HG03558 (cell line): ENCODE data around the gene LPGAT1.
A peak's percentile ranks its signal among the peaks of the same experiment; 100 is the strongest.
"Not testable (repeated sequence)": the region's sequence is repeated elsewhere in the genome, so short reads cannot be mapped to it uniquely, and the experiment has no call there.

Source experiments
- ATAC-seq: cut with Tn5 transposase; IDR thresholded peaks from one replicate; pipeline ENCODE4 v1.9.1; 2021; ENCODE audit warnings: moderate number of reproducible peaks; ENCODE audit not compliant: unreplicated experiment; ENCODE audit errors: extremely low read depth

Gene LPGAT1, protein sequence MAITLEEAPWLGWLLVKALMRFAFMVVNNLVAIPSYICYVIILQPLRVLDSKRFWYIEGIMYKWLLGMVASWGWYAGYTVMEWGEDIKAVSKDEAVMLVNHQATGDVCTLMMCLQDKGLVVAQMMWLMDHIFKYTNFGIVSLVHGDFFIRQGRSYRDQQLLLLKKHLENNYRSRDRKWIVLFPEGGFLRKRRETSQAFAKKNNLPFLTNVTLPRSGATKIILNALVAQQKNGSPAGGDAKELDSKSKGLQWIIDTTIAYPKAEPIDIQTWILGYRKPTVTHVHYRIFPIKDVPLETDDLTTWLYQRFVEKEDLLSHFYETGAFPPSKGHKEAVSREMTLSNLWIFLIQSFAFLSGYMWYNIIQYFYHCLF

DNA sequence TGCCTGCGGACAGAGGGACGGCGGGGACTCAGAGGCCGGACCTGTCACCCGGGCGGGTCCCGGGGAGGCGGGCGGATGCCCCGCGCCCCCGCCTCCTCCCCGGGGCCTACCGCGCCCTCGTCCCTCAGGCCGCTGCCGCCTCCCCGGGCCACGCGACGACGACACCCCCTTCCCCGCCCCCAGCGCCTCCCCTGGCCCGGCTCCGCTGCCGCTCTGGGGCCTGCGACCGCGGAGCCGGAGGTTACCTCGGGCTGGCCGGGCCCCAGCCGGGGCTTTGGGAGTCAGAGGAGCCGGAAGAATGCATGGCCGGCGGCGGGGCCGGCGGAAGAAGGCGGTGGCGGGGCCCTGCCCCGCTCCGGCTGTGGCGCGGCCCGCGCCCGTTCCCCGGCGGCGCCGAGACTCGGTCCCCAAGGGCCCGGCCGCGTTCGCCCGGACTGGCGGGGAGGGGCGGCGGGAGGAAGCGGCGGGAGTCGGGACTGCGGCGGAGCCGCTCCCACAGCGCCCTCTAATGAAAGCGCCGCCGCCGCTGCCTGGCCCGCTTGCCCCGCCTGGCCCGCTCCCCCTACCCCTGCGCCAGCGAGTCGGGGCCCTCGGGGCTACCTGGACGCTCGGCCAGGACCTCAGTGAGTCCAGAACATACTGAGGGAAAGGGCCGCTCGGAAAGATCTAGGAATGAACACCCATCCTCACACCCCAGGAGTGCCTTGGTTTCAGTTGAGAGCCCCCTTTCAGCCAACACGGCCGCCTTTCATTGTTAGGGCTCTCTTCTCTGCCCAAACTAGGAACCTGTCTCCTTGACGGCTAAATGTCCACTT lies at the start of gene LPGAT1:
Gene LPGAT1 (minus strand): TSS at position 436 of the 815 bp plus-strand sequence. CDS start 1,467 bp downstream, outside the sequence.
- ATAC-seq = peak; percentile 43

DNA sequence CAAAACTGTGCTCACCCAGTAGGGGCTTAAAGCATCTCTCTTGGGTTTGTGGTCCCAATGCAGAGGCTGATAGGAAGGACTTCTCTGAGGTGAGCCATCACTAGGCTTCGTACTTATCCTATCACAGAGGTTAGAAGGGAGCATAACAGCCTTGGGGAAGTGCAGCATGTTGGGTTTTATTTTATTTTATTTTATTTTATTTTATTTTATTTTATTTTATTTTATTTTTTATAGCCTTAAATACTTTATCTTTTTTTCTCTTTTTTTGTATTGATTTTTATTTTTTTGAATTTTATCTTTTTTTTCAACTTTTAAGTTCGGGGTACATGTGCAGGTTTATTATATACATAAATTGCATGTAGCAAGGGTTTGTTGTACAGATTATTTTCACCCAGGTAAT lies 48.9 kb upstream of the LPGAT1 start:
- ATAC-seq = no peak

DNA sequence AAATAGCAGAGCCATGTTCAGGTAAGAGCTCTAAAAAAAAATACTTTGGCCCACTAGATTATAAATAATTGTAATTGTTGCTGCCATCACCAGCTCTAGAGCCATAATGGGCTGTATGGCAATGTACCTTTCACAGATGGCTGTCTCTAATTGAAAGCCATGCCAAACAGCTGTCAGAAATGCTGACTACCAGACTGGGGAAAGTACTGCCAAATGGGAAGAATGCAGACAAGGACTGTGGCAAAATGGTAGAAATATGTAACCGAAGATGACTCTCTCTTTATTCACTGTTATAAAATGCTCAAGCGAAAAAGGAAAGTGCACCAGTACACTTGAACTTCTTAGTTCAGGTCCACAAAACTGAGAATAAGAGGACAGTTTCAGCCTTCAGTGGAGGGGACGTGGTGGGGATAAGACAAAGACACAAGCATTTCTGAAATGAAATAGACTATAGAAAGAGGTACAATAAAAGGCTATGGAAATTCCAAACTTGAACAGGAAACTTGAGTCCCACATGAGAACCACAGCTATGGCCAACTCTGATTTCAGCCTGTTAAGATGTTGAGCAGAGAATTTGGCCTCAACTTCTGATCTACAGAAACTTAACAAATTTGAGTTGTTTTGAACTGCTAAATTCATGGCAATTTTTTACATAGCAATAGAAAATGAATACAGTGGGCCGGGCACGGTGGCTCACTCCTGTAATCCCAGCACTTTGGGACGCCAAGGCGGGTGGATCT lies 46.5 kb upstream of the LPGAT1 start:
- ATAC-seq = no peak

DNA sequence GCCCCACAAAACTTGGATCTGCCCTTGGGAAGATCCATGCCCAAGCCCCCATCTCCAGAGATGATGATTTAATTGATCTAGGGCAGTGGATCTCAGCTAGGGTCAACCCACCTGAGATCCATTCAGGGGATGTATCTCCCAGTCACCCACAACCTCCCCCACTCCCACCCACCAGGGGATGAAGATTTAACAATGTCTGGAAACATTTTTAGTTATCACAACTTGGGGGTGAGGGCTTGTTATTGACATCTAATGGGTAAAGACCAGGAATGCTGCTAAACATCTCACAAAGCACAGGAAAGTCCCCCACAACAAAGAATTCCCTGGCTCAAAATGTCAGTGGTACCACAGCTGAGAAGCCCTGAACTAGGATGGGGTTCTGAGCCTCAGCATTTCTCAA lies 45.0 kb upstream of the LPGAT1 start:
- no peak for ATAC-seq

DNA sequence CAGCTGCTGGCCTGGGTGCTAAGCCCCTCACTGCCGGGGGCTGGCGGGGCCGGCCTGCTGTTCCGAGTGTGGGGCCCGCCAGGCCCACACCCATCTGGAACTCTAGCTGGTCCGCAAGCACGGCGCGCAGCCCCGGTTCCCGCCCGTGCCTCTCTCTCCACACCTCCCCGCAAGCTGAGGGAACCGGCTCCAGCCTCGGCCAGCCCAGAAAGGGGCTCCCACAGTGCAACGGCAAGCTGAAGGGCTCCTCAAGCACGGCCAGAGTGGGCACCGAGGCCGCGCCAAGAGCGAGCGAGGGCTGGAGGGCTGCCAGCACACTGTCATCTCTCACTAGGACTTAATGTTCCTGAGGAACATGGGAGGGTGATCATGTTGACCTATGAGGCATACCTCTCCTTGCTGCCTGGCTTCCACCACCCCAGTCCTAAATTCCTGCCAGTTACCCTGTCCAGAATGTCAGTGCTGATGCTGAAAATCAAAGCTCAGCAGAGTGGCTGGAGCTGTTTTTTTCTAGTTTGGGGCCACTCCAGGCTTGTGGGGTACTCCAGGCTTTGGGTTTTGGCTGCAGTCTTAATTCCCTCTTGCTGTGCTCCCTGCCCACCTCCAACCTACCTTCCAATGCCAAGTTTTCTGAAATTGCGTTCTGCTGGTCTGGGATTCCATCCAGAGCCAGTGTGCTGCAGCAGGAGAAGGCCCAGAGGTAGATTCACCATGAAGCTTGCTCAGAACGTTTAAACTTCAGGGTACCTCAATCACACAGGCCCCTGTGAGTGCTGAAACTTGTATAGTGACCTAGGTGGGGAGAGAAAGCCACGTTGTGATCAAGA lies 44.2 kb upstream of the LPGAT1 start:
- ATAC-seq = no peak

DNA sequence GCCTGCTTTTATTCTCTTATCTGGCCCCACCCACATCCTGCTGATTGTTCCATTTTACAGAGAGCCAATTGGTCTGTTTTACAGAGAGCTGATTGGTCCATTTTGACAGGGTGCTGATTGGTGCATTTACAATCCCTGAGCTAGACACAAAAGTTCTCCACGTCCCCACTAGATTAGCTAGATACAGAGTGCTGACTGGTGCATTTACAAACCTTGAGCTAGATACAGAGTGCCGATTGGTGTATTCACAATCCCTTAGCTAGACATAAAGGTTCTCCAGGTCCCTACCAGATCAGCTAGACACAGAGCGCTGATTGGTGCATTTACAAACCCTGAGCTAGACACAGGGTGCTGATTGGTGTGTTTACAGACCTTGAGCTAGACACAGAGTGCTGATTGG lies 43.2 kb upstream of the LPGAT1 start:
- not testable (repeated sequence) for ATAC-seq

DNA sequence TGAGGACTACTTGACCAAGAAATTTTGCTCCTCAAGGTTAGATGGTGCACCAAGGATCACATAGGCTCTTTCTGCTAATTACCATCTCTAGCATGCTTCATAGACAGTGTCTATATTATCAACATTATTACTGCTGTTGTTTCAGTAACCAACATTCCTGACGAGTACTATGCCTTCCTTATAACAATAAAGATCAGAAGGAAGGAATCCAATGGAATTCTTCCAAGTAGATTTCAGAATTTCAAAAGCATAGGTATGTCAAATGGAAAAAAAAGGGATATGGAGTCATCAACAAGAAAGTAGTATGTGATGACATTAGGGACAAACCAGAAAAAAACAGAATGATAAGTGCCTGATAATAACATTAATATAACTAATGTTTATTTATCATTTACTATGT lies 39.6 kb upstream of the LPGAT1 start:
- ATAC-seq = no peak

DNA sequence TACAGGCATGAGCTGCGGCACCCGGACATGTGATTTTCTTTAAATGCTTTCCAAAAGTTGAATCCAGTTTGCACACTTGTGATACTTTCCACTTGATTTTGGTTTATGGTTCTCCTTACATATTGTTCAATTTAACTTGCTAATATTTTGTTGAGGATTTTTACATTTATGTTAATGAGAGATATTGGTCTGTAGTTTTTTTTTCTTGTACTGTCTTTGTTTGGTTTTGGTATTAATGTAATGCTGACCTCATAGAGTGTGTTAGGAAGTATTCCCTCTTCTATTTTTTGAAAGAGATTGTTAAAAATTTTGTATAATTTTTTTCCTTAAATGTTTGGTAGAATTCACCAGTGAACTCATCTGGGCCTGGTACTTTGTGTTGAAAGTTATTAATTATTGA lies 34.6 kb upstream of the LPGAT1 start:
- no peak for ATAC-seq

DNA sequence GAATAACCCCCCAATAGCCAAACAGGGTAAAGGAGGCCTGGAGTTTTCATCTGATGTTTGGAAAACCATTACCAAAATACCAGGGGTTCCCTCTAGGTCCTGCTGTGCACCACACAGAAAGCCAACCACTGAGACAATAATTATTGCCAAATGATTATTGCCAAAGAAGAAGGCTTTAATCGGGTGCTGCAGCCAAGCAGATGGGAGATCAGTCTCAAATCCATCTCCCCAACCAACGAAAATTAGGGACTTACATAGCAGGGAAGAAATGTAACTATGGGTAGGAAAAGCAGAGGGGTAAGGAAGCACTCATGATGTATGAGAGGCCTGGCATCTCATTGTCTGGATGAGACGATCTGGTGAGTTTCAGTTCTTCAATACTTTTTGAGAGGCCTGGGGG lies 28.8 kb upstream of the LPGAT1 start:
- ATAC-seq = no peak

DNA sequence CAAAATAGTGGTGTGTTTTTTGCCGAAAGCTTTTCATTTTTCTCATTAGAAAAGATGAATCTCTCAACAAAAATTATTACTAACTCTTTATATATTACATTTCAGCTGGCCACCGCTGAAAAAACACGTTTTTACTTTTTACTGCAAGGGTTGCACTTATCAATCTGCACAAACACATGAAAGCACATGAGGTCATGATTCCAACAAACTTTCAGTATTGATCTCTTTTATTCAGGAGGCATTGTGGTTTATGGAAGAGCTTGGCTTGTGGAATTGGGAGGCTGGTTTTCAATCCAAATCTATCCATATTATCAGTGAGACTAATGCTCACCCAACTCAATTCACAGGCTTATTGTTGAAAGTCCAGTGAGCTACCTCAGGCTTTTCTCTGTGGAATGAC lies 20.6 kb upstream of the LPGAT1 start:
- ATAC-seq = no peak

DNA sequence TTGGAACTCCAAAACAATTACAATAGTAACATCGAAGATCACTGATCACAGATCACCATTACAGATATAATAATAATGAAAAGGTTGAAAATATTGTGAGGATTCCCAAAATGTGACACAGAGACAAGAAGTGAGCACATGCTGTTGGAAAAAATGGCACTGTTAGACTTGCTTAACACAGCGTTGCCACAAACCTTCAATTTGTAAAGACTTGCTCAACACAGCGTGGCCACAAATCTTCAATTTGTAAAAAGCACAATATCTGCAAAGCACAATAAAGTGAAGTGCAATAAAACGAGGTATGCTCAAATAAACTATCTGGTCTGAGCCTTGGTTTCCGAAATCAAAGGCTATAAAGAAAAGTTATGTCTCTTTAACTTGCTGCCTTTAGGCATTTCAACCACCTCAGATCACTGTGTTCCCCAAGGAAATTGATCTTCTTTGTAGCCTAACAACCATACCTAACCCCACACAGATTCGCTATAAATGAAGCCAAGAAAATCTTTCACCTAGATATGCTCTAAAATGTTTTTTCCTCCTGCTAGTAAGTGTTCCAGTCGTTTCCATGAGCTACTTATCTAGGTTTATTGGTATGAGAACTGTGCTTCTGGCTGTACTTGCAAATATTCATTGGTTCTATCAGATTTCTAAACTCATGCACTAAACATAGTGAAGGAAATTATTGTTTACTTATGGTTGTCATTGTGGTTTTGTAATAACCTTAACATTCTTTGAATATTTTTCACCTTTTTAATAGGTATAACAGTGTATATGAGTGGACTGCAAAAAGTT lies 13.1 kb upstream of the LPGAT1 start:
- ATAC-seq = no peak

DNA sequence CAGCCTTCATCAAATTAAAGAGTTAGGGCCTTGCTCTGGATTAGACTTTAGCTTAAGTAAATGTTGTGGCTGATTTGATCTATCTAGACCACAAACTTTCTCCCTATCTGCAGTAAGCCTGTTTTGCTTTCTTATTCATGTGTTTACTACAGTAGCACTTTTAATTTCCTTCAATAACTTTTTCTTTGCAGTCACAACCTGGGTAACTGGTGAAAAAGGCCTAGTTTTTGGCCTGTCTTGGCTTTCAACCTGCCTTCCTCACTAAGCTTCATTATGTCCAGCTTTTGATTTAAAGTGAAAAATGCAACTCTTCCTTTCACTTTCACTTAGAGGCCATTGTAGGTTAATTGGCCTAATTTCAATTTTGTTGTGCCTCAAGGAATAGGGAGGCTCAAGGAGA lies 12.5 kb upstream of the LPGAT1 start:
- no peak for ATAC-seq

DNA sequence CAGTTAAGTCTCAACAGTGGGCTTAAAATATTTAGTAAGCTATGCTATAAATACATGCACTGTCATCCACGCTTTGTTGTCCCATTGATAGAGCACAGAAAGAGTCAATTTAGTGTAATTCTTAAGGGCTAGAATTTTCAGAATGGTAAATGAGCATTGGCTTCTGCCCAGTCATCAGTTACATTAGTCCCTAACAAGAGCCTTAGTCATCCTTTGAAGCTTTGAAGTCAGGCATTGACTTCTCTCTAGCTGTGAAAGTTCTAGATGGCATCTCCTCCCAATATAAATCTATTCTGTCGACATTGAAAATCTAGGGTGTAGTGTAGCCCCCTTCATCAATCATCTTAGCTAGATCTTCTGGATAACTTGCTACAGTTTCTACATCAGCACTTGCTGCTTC lies 12.0 kb upstream of the LPGAT1 start:
- ATAC-seq = no peak

DNA sequence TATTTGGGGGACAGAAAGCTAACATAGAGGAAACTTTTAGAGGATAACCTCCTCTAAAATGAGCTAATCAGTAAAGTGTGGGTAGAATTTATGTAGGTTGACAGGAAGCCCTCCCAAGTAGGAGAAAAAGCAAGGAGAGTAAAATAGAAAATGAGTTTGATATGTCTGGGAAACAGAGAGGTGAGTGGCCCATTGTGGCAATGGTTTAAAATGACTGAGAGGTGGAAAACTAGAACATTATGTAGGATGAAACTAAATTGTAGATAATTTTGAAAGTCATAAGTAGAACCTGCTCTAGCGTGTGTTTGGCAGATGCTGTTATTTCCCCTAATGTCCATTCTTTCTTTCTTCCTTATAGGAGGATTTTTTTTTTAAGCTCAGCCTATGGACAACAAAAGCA lies 8.5 kb upstream of the LPGAT1 start:
- no peak for ATAC-seq

DNA sequence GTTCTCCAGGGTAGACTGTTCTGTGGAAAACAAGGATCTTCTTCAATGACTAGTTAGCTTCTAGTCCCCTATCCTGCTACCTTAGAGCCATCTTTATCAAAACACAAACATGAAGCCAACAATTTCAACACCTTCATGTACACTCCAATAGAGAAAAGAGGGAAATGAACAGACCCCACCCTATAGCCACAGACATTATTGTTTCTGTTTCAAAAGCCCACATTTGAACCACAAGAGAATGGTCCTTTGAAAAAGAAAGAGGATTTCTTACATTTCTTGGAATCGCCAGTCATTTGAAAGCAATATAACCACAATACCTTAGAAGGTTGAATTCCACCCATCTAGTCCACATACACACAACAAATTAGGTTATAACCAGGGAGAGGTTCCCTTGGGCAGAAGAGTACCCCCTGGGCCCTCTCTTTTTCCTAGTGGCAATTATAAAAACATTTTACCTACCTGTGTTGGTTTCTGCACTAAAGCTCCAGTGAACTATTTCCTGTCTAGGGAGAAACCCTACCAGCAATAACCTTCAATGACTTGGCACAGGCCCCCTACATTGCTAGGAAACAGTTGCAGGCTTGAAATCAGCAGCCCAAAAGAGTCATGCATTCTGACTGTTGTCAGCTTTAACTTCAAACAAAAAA lies 2.7 kb upstream of the LPGAT1 start:
- no peak for ATAC-seq

DNA sequence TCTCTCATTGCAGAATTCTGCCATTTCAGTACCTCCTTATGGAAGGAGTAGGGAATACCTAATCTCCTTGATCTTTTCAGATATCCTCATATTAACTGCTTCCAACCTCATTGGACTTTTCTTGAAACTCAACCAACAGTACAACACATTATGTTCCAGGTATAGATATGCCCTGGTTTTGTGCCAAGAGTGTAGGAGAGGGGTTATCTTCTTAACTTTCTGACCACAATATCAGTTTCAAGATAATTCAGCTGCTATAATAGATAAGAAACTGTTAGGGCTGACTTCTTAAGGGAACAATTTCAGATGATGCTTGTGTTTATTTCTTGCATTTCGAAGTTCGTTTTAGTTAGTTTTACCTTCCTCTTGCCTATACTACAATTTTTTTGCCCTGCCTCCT lies 2.1 kb upstream of the LPGAT1 start:
- no peak for ATAC-seq

DNA sequence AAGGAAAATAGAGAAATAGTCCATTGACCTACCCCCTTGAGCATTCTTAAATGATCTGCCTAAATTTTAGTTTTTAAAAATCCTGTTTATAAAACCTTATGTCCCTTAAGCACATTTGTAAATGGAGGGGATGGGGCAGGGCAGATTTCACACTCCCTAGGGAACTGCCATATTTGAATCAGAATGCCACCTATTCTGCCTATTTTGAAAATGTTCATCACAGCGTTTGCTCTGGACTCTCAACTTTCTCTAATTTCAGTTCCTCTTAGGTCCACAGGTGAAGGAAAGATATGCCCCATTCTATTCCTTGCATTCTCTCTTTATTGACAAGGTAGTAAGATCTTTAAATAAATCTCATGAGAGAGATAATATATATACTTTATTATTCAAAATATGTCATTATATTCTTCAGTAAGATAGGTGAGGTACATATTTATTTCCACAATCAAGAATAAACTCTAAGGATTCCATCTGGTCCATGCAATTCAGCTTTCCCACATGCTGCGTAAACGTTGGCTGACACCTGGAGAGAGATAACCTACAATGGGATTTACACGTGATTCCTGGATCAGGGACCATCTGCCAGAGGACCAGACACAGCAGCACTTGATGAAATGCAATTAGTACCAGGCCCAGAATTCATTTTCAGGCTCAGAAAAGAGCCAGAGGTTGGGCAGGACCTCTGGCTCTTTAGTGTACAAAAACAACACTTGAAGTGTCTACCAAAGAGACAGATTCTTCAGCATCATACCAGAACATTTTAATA lies 1.2 kb upstream of the LPGAT1 start:
- no peak for ATAC-seq

DNA sequence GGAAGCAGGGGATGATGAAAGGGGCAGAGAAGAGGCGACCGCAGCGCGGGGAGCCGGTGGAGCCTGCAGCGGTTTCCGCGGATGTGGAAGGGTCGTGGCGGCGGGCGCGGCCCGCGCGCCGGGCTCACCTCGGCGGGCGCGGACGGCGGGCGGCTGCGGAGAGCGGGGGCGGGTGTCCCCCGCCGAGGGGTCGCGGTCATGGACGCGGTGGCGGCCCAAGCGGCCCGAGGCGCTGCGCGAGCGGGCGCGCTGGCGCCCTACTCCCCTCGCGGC lies 572 bp downstream of the LPGAT1 start:
- ATAC-seq = peak; percentile 5
